NCI-H2227 (cell line): ENCODE measurements around the gene ZSCAN12.

Source experiments
- DNase-seq: peaks from one replicate; lab custom pipeline; 2025; ENCODE audit not compliant: unreplicated experiment; lab: John Stamatoyannopoulos, UW

The ZSCAN12 gene

DNA sequence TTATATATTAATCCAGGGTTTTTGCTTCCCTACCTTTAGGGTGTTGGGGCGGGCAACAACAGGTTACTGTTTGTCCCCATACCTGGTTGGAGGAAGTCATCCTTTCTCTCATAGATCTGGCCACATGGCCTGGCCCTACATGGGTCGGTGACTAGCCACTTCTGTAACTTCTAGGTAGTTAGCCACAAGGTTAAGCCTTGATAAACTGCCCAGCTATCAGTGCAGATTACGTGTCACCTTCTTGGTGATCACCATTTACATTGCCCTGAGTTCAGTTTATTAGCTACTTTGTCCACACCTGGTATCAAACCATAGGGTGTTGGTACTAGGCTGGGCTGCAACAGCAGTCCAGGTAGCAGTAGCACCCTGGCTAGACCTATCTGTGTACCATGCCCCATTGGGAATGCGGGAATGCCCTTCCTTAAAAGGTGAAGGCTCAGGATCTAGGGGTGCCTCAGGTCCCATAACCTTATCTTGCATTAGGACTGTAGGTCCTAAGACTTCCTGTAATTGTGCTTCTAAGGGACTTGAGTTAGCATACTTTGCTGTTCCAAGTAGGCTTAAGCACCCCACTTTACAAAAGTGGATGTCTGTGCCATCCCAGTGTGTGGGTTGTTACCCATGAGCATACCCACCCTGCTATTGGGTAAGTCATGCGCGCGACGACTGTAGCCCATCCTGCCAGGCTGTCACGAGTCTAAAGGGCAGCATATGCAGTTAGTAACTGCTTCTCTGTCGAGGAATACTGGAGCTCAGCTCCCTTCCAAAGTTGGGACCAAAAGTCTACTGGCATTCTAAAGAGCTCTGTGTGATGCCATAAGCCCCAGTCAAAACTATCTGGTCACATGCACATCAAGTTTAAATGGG, 44.6 kb downstream of the ZSCAN12 start:
- no peak for DNase-seq

DNA sequence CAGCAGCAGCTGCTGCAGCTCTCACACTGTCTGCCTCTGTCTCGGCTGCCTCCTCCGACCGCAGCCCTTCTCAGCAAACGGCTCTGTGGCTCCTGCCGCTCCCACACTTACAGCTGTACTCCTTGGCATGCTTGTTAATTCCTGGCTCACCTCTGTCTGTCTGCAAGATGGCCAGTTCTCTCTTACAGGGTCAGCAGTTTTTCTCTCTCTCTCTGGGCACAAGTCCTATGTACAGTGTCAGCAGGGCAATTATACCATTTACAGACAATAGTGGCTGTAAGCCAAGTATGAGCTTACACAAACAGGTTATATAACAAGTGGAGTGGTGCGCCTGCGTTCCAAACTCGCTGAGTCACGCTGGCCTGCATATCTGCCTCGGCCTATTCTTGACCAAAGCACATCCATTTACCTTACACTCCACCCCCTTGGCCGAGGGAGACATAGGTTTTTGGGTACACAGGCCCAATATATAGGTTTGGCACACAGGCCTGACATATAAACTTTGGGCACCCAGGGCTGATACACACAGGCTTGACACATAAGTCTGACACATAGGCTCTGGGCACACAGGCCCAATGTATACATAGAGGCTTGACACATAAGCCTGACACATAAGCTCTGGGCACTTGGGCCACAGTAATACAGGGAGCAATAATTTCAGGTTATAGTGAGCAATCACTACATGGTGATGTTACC, 45.4 kb downstream of the ZSCAN12 start:
- DNase-seq: peak; percentile 65

DNA sequence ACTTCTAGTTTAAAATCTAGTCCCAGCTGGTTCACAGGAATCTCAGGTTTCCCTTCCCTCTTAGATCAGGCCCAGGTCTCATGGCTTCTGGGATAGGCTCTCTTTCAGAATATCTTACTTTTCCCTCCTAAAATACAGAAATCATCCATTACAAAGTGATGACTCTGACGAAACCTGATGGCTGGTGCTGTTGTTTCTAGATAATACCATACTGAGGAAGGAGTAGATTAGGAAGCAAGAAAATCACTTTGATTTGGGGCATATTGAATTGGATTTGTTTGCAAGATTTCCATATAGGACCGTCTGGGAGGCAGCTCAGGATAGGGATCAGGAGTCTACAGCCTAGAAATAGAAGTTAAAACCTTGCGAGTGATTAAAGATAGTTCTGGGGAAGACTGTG, 46.2 kb downstream of the ZSCAN12 start:
- DNase-seq: no peak

DNA sequence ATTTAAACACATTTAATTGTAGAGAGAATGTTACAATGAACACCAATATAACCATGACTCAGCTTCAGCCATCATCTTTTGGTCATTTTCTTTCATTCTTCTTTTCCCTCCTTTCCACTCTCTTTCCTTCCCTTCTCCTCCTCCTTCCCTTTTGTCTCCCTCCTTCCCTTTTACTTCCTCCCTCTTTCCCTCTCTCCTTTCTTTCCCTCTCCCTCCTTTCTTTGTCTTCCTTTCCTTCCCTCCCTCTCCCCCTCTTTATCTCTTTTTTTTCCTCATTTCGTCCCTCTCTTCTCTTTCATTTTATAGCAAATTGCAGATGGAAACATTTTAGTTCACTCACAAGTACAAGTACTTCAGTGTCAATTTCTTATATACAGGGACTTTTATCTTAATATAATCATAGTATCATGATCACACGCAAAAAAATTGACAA, 48.0 kb downstream of the ZSCAN12 start:
- no peak for DNase-seq

DNA sequence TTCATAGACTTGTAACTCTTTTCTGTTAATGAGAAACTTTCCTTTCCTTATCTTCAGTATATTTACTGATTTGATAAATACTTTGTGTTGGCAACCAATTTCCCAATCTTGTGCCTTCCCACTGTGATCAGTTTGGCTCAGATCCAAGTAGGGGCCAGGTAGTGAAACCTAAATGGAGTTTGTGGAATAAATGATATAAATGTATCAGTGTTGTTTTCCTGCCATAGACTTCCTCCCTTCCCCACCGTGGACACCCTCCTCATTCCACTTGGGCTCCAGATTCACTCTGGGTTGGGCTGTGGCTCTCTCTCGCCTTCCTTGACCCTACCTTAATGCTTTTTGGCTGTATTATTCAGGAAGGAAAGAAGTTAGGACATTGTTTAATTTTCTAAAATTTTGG, 48.5 kb downstream of the ZSCAN12 start:
- peak; percentile 12 for DNase-seq

DNA sequence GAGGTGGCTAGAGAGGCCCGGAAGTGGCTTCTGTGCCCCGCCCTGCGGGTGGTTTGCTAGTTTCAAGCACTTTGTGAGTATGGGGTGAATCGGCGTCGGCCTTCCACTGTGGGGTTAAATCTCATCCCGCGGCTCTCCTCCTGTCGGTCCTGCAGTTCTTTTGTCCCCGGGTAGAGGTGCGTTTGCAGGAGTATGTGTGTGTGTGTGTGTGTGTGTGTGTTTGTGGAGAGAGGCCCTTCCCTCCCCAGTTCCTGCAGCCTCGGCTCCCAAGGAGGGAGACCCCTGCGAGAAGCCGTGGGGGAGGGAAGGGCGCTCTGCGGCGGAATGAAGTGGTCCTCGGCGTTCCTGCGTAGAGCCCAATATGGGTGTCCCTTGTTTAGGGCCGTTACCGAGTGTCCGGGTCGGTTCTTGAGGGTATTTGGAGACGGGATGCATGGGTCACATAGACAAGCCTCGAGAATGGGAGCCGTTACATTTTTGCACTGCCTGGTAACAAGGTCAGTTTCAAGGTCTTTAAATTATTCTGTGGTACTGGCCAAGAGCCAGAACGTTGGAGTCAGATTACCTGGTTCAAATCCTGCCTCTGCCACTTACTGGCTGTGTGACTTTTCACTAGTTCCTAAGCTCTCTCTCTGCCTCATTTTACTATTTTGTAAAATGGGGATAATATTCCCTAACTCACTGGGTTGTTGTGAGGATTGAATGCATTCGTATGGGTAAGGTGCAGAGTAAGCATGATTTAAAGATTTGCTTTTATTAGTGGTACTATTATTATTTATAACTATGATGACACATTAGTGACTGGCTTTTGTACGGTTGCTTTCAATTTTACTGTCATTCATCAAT, 49.4 kb downstream of the ZSCAN12 start, which contains the start of gene ZKSCAN3:
Gene ZKSCAN3, plus strand, starts transcription at position 56 of the 846 bp plus-strand sequence. CDS start 9,640 bp downstream, outside the sequence.
- DNase-seq: peak; percentile 91

DNA sequence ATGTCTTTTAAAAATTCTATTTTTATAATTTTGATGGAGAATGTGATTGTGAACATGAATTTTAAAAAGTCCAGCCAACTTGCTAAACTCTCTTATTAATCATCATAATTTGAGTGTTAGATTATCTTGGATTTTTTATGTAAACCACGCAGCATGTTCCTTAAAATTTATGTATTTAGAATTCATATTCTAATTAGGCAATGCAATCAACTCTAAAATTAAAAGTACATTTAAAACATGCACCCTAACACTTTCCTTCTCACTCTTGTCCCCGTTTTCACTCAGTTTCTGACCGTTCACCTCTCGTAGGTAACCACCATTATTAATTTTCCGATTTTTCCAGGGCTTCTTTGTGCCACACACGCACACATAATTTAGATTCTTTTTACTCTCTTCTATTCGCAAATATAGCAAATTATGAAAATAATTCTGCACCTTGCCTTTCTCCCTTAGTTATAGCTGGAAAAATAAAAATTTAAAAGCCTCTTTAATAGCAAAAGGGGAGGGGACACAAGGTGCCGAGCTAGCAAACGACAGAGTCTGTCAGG, 50.1 kb downstream of the ZSCAN12 start:
- no peak for DNase-seq

DNA sequence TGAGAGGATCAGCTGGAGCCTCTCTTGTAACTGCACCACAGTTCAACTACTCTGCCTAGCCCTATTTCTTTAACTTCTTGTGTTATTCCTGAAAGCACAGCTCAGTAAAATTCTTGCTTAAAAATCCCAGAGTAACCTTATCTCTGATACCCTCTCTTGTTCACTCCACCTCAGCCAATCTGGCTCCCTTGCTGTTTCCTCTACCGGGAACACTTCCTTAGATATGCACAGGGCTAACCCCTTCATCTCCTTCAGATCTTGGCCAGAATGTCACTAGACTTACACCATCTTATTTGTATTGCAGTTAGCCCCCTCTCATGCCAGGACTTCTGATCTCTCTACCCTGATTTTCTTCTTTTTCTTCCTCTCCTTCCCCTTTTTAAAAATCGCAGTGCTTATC, 52.4 kb downstream of the ZSCAN12 start:
- DNase-seq: no peak

DNA sequence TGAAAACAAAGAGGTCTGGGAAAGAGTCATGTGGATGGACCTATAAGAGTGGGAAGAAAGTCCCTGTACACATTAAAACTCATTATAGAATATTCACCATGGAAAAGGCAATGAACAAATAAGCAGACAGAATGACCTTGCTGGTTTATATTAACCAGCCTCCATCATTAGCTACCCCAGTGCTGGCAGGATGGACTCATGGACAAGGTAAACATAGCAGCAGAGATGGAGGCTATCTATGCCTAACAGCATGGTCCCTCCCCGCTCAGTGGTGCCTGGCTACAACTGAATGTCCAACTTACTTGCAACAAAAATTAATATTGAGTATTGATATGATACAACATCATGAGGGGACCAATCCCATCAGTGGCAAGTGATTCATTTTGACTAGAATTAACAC, 54.3 kb downstream of the ZSCAN12 start:
- DNase-seq: no peak

DNA sequence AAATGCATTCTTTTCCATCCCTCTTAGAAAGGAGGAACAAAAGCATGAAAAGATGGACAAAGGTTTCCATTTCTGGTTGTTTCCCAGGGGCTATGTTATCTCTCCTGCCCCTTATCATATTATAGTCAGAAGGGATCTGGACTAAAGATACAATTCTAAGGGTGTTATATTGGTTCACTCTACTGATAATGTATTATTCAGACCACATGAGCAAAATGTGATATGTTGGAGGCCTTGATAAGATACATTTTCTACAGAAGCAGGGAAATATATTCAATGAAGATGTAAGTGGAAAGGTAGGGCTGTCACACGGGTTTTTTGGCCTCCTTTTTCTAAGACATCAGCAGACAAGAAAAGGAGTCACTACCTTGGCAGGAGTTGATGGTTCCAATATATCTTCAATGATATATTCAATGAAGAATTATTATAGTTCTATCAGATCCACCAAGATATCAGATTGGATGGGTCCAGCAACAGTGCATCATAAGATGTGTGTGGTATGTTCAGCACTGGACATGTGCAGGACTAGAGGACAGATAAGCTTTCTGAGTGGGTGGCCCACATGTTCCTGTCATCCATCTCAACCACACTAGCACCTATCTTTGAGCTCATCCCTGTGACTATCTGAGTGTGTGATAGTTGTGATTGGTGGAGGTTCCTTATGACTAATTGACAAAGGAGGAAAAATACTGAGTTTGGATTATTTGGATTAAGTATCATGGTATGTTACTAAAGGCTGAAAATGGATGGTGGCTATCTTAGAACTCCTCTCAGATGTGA, 55.5 kb downstream of the ZSCAN12 start:
- DNase-seq: no peak

DNA sequence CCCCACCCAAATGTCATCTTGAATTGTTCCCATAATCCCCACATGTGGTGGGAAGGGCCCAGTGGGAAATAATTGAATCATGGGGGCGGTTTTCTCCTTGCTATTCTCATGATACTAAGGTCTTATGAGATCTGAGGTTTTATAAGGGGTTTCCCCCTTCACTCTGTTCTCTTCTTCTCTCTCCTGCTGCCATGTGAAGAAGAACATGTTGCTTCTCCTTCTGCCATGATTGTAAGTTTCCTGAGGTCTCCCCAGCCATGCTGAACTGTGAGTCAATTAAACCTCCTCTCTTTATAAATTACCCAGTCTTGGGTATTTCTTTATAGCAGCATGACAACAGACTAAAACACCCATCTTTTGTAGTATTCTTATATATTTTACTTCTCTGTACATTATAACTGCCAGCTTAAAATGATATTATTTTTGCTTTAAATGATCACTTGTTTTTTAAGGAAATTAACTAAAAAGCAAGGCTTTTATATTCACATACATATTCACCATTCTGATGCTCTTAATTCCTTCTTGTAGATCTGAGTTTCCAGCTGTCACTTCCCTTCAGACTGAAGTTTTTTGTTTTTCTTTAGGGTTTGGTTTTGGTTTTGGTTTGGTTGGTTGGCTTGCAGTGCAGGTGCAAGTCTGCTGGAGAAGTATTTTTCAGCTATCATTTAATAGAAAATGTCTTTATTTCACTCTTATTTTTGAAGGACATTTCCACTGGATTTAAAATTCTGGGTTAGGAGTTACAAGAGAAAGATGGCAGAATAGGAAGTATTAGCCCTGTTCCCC, 59.0 kb downstream of the ZSCAN12 start:
- no peak for DNase-seq

DNA sequence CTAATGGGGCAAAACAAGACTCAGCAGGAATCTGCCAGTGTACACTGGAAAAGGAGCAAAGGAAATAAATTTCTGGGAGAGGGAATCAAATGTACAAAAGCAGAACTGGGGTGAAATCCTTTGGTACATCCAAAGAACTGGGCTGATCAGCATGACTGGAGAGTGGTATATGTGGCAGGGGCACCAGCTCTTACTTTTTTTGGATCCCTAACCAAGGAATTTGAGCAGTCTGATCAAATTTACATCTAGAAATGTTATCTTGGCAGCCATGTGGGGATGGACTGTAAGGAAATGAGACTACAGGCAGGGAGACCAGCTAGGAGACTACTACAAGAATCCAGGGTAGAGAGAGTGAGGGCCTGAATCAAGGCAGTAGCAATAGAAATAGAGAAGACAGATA, 62.4 kb downstream of the ZSCAN12 start:
- DNase-seq: no peak

DNA sequence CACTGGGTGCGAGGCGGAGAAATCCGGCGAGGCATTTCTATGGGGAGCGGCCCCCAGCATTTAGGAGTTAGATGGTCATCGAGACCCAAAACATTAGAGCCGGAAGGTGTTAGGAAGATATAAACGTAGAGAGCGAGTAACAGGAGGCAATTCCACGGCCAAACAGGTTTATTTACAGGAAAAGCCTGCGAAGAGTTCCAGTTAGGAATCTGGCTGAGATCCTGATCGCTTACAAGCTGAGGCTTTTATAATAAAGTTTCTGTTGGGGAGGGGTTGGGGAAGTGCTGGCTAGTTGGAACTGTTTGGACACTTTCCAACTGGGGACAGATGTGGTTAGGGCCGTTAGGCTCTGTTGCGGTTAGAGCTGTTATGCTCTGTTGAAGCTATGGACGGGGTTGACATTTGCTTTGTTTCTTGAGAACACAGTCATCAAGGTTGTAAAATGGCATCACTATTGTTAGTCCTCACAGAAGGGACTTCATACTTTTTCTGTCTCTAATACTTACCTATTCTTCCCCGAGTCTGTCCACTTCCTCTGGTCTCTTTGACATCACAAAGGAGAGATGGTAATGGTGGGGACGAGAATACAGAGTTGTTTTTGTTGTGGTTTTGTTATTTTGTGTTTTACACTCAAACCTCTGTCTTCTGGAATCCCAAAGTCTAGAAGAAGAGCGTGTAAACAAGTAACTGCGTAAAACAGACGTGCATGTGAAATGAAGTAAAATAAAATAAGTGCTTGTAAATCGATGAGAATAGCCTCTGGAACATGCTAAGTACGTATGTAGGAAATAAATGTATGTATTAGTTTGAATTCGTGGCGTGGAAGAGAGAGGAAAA, 63.0 kb downstream of the ZSCAN12 start:
- DNase-seq: peak; percentile 48

DNA sequence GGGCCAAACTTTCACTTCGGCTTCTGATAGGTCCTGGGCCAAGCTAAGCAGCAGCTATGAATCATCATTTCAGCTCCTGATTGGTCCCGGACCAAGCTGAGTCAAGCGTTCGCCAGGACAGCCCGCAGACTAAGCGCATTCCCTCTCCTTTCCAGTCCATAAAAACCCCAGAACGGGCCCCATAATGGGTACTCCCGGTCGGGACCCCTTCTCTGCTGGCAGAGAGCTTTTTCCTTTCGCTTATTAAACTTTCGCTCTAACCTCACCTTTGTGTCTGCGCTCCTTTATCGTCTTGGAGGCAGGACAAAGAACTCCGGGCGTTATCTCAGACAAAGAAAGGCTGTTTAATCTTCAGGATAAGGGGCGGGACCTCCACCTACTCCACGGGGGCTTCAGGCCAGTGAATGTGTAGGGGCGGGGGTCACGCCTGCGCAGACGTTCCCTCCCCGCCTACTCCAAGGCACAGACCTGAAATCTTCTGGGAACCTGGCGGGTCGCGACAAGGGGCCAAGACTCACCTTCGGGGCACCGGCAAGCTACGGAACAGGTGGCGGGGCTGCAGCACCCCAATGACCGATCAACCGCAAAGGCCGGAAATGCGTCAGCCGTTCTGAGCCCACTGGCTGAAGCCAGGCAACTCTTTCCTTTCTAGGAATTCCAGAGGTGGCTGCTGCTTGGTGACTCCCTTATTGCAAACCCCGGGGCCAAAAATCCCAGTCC, 63.8 kb downstream of the ZSCAN12 start, which contains the start of gene ZSCAN31:
Gene ZSCAN31, minus strand, starts transcription at position 585 of the 720 bp plus-strand sequence. CDS start 6,465 bp downstream, outside the sequence.
- DNase-seq: peak; percentile 97

DNA sequence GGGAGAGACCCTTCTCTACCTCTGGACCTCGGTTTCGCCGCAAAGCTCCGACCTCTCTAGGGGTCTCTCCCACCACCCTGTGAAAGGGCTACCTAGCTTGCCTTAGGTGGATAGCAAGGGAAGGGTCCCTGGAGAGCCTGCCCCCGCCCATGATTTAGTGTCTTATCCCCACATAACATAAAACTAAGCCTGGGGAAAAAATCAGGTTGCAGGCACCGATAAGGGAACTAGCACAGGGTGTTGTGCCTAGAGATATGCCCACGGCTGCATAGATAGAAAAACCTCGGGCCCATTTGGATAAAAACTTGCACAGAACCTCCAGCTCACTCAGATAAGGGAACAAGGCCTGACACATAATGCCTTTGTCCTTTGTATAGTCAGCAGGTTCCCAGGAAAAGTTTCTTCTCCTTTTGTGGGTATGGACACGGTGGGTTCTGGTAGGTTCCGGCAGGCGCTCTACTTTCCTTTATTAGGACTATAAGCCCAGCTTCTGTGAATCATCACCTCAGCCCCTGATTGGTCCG, 64.4 kb downstream of the ZSCAN12 start:
- DNase-seq: no peak

DNA sequence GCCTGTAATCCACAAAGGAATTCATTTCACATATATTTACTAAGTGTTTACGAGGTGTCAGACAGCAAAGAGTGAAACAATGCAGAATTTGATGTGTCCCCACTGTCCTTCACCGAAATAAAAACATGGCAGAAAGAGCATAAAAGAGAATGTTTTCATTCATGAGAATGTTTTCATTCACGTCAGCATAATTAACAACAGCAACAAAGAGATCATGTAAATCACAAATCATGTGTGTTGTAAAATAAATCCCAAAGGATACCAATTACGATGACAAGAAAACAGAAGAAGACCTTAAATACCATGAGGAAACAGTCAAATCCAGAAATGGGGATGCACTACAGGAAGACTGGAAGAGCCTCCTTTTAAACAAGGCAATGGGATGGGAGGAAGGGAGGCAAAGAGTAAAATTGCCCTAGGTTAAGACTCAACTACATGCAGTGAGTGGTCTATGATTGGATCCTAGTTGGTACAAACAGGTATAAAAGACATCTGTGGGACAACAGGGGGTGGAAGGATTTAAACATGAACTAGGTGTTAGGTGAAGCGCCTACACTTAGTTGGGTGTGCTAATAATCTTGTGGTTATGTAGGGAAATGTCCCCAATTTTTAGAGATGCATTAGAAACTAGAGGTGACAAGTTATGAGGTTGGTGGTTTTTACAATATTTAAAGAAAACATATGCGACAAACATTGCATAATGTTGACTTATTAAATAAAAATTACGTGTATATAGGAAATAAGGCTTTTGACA, 65.1 kb downstream of the ZSCAN12 start:
- DNase-seq: no peak

DNA sequence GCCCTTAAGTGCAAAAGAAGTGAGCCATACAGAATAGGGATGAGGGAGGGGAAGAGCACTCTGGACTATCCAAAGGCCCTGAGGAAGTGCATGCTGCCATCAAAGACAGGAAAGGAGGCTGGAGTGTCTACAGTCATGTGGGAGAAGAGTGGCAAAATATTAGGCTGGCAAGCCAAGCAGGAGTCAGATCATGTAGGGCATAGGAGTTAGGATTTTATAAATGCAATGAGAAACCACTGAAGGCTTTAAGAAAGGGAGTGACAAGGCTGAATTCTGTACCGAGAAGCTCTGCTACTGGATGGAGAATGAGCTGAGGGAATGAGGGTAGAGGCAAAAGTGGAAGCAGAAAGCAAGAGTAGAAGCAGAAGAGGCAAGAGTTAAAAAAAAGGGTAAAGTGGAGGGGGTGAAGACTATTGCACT, 65.9 kb downstream of the ZSCAN12 start:
- DNase-seq: no peak
